ENCODE results near the gene SYNDIG1L.

GRCh38 chr14:74368026-74368425 lies 58.0 kb downstream of the SYNDIG1L start:
- TF ChIP-seq CTCF (optimal IDR thresholded peaks at IDR 0.05 in 1 of 3, IDR thresholded peaks at IDR 0.05 in 1 of 3, conservative IDR thresholded peaks at IDR 0.05 in 1 of 3; ENCODE audit: extremely low read depth in 1 of 3, insufficient read depth in 2 of 3, low read length in 3 of 3) (no peak), EZH2 (IDR thresholded peaks at IDR 0.05; ENCODE audit: low read length) (no peak)
